NCI-H2107 treated with DMSO at 0.1 percent for 48 hours (cell line): ENCODE data around the gene GIGYF1.
A peak's percentile ranks its signal among the peaks of the same experiment; 100 is the strongest.

Experiments used
- DNase-seq: peaks from one replicate; lab custom pipeline; 2025; ENCODE audit not compliant: unreplicated experiment; lab: John Stamatoyannopoulos, UW

Gene GIGYF1

GRCh38 chr7:100685631-100686145 lies 8.4 kb downstream of the GIGYF1 start:
- DNase-seq, result no peak

GRCh38 chr7:100685049-100685605 lies 8.9 kb downstream of the GIGYF1 start:
- DNase-seq, result no peak

- no peak for DNase-seq
These were observed 9.5 kb downstream of the GIGYF1 start for GRCh38 chr7:100684534-100685042.

- no peak for DNase-seq
These were observed 10.2 kb downstream of the GIGYF1 start for GRCh38 chr7:100683659-100684533.

- DNase-seq, result no peak
These were observed 10.9 kb downstream of the GIGYF1 start for GRCh38 chr7:100682991-100683658.

GRCh38 chr7:100682228-100682741 lies 11.8 kb downstream of the GIGYF1 start:
- DNase-seq, result no peak

GRCh38 chr7:100681491-100682227 lies 12.4 kb downstream of the GIGYF1 start:
- no peak for DNase-seq

- no peak for DNase-seq
These were observed 13.3 kb downstream of the GIGYF1 start for GRCh38 chr7:100680576-100681271.

- no peak for DNase-seq
These were observed 14.0 kb downstream of the GIGYF1 start for GRCh38 chr7:100679927-100680575.

GRCh38 chr7:100679129-100679926 lies 14.7 kb downstream of the GIGYF1 start:
- no peak for DNase-seq

- DNase-seq, result no peak
These were observed 15.6 kb downstream of the GIGYF1 start for GRCh38 chr7:100678291-100678984.

GRCh38 chr7:100677308-100678267 lies 16.5 kb downstream of the GIGYF1 start:
- DNase-seq, result no peak

GRCh38 chr7:100676501-100677306 lies 17.3 kb downstream of the GIGYF1 start:
- no peak for DNase-seq

GRCh38 chr7:100675581-100676350 lies 18.3 kb downstream of the GIGYF1 start:
- DNase-seq, result peak; percentile 21

GRCh38 chr7:100675105-100675451 lies 19.0 kb downstream of the GIGYF1 start:
- DNase-seq, result no peak
